DND-41 (cell line): Measurements from ENCODE around the gene SLC40A1.

Source experiments
- CTCF ChIP-seq: IDR thresholded peaks from 2 replicates; pipeline ENCODE4 v1.5.1; 2012; ENCODE audit warnings: borderline replicate concordance, low read length, moderate library complexity, mild to moderate bottlenecking; ENCODE audit not compliant: poor library complexity, severe bottlenecking; ENCODE audit errors: extremely low read depth
- EZH2 ChIP-seq: IDR thresholded peaks from 3 replicates; pipeline ENCODE4 v1.6.1; 2012; ENCODE audit warnings: borderline replicate concordance, low read depth, mild to moderate bottlenecking, moderate library complexity, low read length, inconsistent platforms; ENCODE audit not compliant: severe bottlenecking

GRCh38 chr2:189609853-189610252 lies 29.3 kb upstream of the SLC40A1 start:
- TF ChIP-seq CTCF (no peak), EZH2 (no peak)
